Activated naive CD8-positive, alpha-beta T cell treated with anti-CD3 and anti-CD28 coated beads for 36 hours (primary cell): ENCODE results near the gene MGAT5. TPM values are rescaled to one million over a fixed set of nuclear protein-coding genes. Genes with fewer than 3 reads are reported as not detected.

Source experiments
- DNase-seq: peaks from one replicate; pipeline ENCODE4 v3.0.0; 2021
- H3K27ac Mint-ChIP-seq: one replicate; pipeline ENCODE4 v1.8.0; 2022; ENCODE audit warnings: mild to moderate bottlenecking, moderate library complexity, mixed read lengths
- H3K27me3 Mint-ChIP-seq: one replicate; pipeline ENCODE4 v1.8.0; 2022; ENCODE audit warnings: mild to moderate bottlenecking, mixed read lengths
- H3K36me3 Mint-ChIP-seq: one replicate; pipeline ENCODE4 v1.8.0; 2021; ENCODE audit warnings: mild to moderate bottlenecking, mixed read lengths
- H3K4me1 Mint-ChIP-seq: one replicate; pipeline ENCODE4 v1.8.0; 2021; ENCODE audit warnings: mixed read lengths
- H3K4me3 Mint-ChIP-seq: one replicate; pipeline ENCODE4 v1.8.0; 2022; ENCODE audit warnings: mild to moderate bottlenecking, moderate library complexity, mixed read lengths
- H3K9me3 Mint-ChIP-seq: one replicate; pipeline ENCODE4 v1.8.0; 2022; ENCODE audit warnings: mixed read lengths
- total RNA-seq, 2 experiments: library from RNA; stranded (reverse); gene quantifications; one replicate each; pipeline ENCODE4 v1.2.3, GENCODE V29; 2021

Gene MGAT5
- total RNA-seq, 2 experiments from 2014 or later = 34.0 to 34.5 TPM

- Mint-ChIP-seq H3K4me1 (no peaks in the 10 kb centered on the region), H3K4me3 (no peak overlapping the region), H3K27ac (no peak overlapping the region), H3K36me3 (no peaks in the 10 kb centered on the region), H3K9me3 (no peaks in the 10 kb centered on the region), H3K27me3 (peaks cover 10% of the 10 kb centered on the region)
- DNase-seq = no peak
Observed at GRCh38 chr2:134489732-134490384, 236.0 kb downstream of the MGAT5 start.

GRCh38 chr2:134490559-134490958, 236.7 kb downstream of the MGAT5 start:
- H3K4me1 Mint-ChIP-seq = no peaks in the 10 kb centered on the region
- no peak for DNase-seq
- H3K4me3 Mint-ChIP-seq = no peak overlapping the region
- H3K36me3 Mint-ChIP-seq = no peaks in the 10 kb centered on the region
- H3K27ac Mint-ChIP-seq = no peak overlapping the region
- H3K9me3 Mint-ChIP-seq = no peaks in the 10 kb centered on the region
- peaks cover 10% of the 10 kb centered on the region for H3K27me3 Mint-ChIP-seq

GRCh38 chr2:134491022-134491421, 237.2 kb downstream of the MGAT5 start:
- Mint-ChIP-seq H3K27ac (no peak overlapping the region), H3K4me3 (no peak overlapping the region), H3K36me3 (no peaks in the 10 kb centered on the region), H3K9me3 (no peaks in the 10 kb centered on the region), H3K4me1 (no peaks in the 10 kb centered on the region), H3K27me3 (peaks cover 10% of the 10 kb centered on the region)
- DNase-seq = no peak

- peaks cover 10% of the 10 kb centered on the region for H3K27me3 Mint-ChIP-seq
Observed at GRCh38 chr2:134491771-134492441, 238.0 kb downstream of the MGAT5 start.

GRCh38 chr2:134493797-134494196, 239.9 kb downstream of the MGAT5 start:
- Mint-ChIP-seq H3K9me3 (no peaks in the 10 kb centered on the region), H3K4me1 (no peaks in the 10 kb centered on the region), H3K27ac (no peak overlapping the region), H3K27me3 (peaks cover 10% of the 10 kb centered on the region), H3K4me3 (no peak overlapping the region), H3K36me3 (no peaks in the 10 kb centered on the region)
- DNase-seq = no peak

More at GRCh38 chr2:134491771-134492441, 238.0 kb downstream of the MGAT5 start:
- DNase-seq = no peak
- no peak overlapping the region for H3K4me3 Mint-ChIP-seq
- no peaks in the 10 kb centered on the region for H3K36me3 Mint-ChIP-seq
- H3K27ac Mint-ChIP-seq = no peak overlapping the region
- H3K4me1 Mint-ChIP-seq = no peaks in the 10 kb centered on the region
- H3K9me3 Mint-ChIP-seq = no peaks in the 10 kb centered on the region

- H3K27me3 Mint-ChIP-seq = peaks cover 7% of the 10 kb centered on the region
- H3K4me3 Mint-ChIP-seq = no peak overlapping the region
- no peaks in the 10 kb centered on the region for H3K36me3 Mint-ChIP-seq
- H3K4me1 Mint-ChIP-seq = no peaks in the 10 kb centered on the region
- H3K9me3 Mint-ChIP-seq = no peaks in the 10 kb centered on the region
- no peak for DNase-seq
- H3K27ac Mint-ChIP-seq = no peak overlapping the region
Observed at GRCh38 chr2:134498654-134499053, 244.8 kb downstream of the MGAT5 start.

GRCh38 chr2:134499307-134499926, 245.5 kb downstream of the MGAT5 start:
- H3K27ac Mint-ChIP-seq = no peak overlapping the region
- H3K4me3 Mint-ChIP-seq = no peak overlapping the region
- no peaks in the 10 kb centered on the region for H3K9me3 Mint-ChIP-seq
- no peaks in the 10 kb centered on the region for H3K36me3 Mint-ChIP-seq
- peaks cover 7% of the 10 kb centered on the region for H3K27me3 Mint-ChIP-seq
- H3K4me1 Mint-ChIP-seq = no peaks in the 10 kb centered on the region
- no peak for DNase-seq

GRCh38 chr2:134500211-134500935, 246.5 kb downstream of the MGAT5 start:
- H3K27me3 Mint-ChIP-seq = peaks cover 7% of the 10 kb centered on the region
- DNase-seq = no peak
- H3K4me3 Mint-ChIP-seq = no peak overlapping the region
- no peaks in the 10 kb centered on the region for H3K36me3 Mint-ChIP-seq
- no peaks in the 10 kb centered on the region for H3K4me1 Mint-ChIP-seq
- no peaks in the 10 kb centered on the region for H3K9me3 Mint-ChIP-seq
- no peak overlapping the region for H3K27ac Mint-ChIP-seq

GRCh38 chr2:134501476-134502091, 247.7 kb downstream of the MGAT5 start:
- Mint-ChIP-seq H3K27ac (no peak overlapping the region), H3K9me3 (no peaks in the 10 kb centered on the region), H3K4me3 (no peak overlapping the region), H3K36me3 (no peaks in the 10 kb centered on the region), H3K27me3 (peaks cover 7% of the 10 kb centered on the region), H3K4me1 (no peaks in the 10 kb centered on the region)
- DNase-seq = no peak

GRCh38 chr2:134502104-134502503, 248.2 kb downstream of the MGAT5 start:
- DNase-seq = no peak
- H3K9me3 Mint-ChIP-seq = no peaks in the 10 kb centered on the region
- peaks cover 7% of the 10 kb centered on the region for H3K27me3 Mint-ChIP-seq
- no peaks in the 10 kb centered on the region for H3K36me3 Mint-ChIP-seq
- no peak overlapping the region for H3K27ac Mint-ChIP-seq
- no peak overlapping the region for H3K4me3 Mint-ChIP-seq
- no peaks in the 10 kb centered on the region for H3K4me1 Mint-ChIP-seq
